Stimulated activated CD4-positive, alpha-beta T cell treated with anti-CD3 and anti-CD28 coated beads, Interleukin-1b, Interleukin-23, amount 100 ng/mL, for 24 hours (primary cell): ENCODE measurements around the gene ACTRT2.

Source experiments
- DNase-seq, 4 experiments: peaks; one replicate each; pipeline ENCODE4 v3.0.0-alpha.2; 2020; ENCODE audit warnings: low read depth in 4 of 4, low spot score in 1 of 4

ACTRT2 gene

GRCh38 chr1:3017440-3018050 lies 3.7 kb upstream of the ACTRT2 start:
- no peak for DNase-seq

GRCh38 chr1:3018051-3018471 lies 3.2 kb upstream of the ACTRT2 start:
- DNase-seq, result no peak

- no peak for DNase-seq
These were observed 2.7 kb upstream of the ACTRT2 start for GRCh38 chr1:3018576-3018975.

GRCh38 chr1:3019007-3019515 lies 2.2 kb upstream of the ACTRT2 start:
- no peak for DNase-seq

DNA sequence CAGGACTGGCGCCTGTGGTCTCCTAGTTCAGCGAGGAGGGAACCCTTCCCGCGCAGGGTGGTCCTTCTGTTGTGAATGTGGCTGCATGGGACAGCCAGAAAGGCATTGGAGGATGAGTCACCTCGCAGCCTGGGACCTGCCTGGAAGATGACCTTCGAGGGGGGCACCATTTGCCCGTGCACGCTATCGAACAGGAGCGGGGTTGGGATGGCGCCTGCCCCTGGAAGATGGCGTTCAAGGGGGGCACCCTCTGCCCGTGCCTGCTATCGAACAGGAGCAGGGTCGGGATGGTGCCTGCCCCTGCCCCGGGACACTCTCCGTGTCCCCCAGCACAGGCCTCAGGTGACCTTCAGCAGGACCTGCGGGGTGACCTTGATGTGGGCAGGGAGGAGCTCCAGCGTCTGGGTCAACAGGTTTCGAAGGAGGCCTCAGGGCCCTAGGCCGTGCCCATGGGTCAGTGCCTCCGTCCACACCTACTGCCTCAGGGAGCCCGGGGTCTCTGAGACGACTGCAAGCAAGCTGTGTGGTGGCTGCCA lies 1.7 kb upstream of the ACTRT2 start:
- no peak for DNase-seq

DNA sequence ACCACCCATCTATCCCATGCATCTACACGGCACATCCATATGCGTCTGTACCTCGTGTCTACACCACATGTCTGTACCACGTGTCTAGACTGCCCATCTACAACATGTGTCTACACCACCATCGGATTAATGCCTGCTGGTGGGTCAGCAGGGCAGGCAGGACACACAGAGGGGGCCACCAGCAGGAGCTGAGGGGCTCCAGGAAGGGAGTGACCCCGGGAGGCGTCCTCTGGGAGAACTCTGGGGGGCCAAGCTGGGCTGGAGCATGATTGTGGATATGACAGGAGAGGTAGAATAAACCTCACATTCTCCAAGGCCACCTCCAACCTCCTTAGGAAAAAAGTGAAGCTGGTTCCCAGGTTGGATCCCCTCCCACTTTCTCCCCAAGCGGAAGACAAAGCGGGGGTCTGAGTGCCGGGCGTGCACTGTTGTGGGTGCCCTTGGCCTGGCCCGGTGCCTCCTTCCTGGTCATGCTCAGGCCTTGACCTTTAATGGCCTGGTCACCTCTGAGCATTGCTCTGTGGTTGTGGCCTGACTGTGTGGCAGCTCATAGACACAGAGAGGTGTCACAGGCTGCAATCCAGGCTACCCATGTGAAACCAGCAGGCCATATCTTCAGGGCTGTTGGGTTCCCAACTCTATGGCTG lies 881 bp upstream of the ACTRT2 start:
- no peak for DNase-seq

DNA sequence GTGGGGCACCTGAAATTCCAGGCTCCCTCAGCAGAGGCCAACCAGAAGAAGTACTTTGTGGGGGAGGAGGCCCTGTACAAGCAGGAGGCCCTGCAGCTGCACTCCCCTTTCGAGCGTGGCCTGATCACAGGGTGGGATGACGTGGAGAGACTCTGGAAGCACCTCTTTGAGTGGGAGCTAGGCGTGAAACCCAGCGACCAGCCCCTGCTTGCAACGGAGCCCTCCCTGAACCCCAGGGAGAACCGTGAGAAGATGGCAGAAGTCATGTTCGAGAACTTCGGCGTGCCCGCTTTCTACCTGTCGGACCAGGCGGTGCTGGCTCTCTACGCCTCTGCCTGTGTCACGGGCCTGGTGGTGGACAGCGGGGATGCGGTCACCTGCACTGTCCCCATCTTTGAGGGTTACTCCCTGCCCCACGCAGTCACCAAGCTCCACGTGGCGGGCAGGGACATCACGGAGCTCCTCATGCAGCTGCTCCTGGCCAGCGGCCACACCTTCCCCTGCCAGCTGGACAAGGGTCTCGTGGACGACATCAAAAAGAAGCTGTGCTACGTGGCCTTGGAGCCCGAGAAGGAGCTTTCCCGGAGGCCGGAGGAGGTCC lies 634 bp downstream of the ACTRT2 start:
- no peak for DNase-seq

GRCh38 chr1:3022511-3022973 lies 1.3 kb downstream of the ACTRT2 start:
- no peak for DNase-seq

DNA sequence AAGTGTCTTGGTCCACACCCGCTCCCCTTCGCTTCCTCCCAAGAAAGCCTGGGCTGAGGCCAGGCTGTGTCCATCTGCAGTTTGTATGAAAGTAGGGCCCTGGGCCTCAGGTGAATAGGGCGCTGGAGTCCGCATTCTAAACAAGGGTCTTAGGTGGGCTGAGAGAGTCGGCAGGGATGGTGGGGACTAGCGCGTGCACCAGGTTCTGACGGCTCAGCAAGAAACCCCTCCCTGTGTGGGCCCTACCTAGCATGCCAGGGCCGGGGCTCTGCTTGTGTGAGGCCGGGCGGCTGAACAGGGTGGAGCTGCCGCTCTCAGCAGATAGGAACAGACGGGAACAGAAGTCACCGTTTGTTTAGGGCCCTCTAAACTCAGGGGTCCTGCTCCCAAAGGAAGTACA lies 1.7 kb downstream of the ACTRT2 start:
- no peak for DNase-seq

GRCh38 chr1:3024019-3024418 lies 2.8 kb downstream of the ACTRT2 start:
- DNase-seq, result no peak

- DNase-seq, result no peak
These were observed 3.3 kb downstream of the ACTRT2 start for GRCh38 chr1:3024588-3024987.

DNA sequence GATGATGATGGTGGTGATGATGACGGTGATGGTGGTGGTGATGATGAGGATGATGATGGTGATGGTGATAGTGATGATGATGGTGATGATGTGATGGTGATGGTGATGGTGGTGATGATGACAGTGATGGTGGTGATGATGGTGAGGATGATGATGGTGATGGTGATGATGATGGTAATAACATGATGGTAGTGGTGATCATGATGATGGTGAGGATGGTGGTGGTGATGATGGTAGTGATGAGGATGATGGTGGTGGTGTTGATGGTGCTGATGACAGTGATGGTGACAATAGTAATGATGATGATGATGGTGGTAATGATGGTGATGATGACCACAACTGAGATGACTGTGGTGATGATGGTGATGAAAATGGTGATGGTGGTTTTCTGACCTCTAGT lies 4.9 kb downstream of the ACTRT2 start:
- no peak for DNase-seq

DNA sequence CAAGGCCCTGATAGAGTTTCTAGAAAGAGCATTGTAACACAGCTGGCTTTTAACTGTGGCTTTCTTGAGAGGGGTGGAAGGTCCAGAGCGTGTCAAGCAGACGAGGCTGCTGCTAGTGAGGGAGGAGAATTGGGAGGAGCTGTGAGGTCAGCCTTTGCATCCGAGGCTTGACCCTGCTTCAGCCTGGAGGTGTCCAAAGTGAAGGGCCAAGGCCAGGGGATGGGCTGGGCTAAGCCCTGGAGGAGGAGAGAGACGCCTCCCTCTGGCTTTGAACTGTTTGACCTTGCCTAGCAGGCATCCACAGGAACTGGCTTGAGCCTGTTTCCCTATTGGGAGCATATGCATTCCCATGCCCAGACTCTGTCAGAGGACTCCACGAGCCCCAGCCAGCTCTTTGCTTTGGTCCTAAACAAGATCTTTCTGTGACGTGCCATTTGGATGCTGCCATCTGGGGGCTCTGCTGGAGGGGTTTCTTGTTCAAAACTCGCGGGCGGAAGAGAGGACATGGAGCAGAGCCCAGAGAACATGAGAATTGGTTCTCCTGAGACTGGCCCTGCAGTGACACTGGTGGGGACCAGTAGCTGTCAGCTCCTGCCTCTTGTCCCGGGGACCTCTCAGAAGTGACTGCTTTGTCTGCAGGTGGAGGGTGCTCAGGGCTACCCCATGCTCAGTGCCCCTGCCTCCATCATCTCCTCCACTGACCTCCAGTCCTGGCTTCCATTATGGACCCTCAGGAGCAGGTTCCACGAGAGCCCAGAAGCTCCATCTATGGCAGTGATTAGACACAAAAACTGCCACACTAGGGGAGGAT lies 5.5 kb downstream of the ACTRT2 start:
- DNase-seq, result no peak

DNA sequence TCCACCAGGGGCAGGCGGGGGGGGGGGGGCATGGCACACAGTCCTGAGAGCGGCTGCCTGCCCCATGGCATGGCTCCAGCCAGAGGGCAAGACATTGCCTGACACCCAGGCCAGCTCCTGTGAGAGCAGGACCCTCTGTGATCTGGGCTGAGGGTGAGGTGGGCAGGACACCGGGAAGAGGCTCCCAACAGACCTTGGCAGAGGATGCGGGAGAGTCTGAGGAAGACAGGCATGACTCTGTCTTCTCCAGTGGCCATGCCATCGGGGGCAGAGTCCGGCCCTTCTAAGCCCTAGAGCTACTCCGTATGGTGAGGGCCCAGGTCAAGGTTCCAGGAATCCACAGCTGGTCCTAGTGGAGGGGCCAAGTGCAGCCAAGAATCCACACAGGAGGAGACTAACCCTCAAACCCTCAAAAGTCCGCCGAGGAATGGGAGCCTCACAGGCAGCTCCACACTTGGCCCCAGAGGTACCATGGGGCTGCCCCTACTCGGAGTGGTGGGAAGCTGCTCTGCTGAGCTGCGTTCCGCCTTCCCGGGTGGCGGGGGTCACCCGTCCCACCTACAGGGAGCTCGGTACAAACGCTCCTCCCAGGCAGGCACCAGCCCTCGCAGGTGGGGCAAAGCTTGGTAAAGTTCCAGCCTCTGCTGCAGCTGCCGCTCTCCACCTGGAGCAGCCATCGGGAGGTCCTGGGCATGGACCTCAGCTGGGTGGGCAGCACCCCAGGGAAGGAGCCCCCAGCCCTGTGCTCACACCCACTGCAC lies 6.5 kb downstream of the ACTRT2 start:
- DNase-seq, result no peak

- DNase-seq, result no peak
These were observed 7.4 kb downstream of the ACTRT2 start for GRCh38 chr1:3028531-3029282.

DNA sequence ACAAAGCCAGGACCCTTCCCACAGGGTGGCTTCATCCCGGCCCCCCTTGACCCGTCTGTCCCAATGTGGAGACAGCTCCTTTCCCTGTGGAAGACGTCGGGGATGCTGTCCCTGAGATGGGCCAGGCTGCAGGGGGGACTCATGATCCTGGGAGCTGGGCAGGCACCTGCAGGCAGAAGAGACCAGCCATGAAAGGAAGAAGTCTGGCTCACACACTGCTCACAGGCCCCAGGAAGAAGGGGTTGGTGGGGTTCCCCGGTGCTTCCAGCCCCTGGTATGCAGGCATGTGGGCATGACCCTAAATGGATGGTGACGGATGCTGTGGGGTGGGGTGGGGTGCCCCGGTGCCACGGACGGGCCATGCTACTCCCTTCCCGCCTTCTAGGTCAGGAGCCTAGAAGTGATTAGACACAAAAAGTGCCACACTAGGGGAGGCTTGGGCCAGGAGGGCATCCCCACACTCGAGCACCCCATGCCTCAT lies 8.3 kb downstream of the ACTRT2 start:
- DNase-seq, result no peak

DNA sequence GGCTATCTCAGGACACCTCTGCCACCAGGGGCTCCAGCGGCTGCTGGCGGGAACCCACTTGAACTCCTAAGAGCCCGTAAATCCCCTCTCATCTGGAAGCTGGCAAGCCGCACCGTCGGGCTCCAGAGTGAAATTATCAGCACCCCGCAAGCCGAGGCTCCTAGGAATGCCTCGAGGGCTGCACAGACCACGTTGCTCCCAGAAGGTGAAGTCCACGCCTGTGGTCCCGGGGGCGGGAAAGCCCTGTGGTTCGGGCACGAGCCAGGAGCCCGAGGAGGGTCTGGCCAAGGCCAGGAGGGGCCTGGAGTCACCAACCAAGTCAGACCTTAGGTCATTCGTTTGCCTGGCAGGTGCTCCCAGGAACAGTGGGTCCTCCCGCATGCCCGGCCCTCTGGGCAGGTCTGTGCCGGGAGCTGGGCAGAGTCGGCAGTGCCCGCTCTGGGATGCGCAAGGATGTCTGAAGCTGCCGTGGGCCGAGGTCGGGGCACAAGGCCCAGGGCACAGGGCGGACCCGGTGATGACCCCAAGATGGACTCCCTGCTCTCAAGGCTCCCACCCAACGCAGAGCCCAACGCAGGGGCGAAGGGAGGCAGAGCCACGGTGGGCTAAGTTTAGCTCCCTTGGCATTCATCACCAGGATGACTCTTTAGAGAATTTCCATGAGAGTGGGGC lies 8.9 kb downstream of the ACTRT2 start:
- DNase-seq, result no peak

DNA sequence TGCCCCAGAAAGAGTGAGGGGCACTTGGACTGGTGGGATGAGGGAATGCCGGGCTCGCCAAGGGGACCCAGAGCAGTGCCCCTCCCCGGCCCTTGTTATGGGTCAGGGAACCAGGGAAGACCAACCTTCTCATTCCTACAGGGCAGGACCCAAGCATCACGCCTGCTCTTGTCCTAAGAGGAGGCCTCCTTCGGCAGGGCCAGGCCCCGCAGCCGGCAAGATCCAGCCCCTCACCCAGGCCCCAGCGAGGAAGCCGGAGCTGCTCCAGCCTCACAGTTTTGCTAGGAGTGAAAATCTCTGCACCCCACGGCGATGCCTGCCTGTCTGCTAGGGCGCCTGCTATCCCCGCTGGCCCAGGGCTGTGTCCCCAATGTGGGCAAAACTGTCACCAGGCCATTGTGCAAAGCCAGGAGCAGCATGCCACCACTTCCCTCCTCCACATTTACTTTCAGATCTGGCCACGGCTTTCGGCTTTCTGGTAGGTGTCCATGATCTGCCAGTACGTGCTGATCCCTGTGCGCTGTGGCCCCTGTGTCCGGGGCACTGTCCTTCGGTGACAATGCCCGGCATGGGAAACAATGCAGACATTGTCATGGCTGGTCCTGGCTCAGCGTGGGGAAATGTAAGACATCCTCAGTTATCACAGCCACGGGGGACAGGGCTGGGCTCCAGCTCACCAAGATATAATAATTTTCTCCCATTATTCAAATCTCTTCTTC lies 9.6 kb downstream of the ACTRT2 start:
- no peak for DNase-seq
